ENCODE results near the gene CDH13.

The CDH13 gene

GRCh38 chr16:82793528-82794245 is 166.9 kb downstream of the CDH13 start:
- Mint-ChIP-seq H3K36me3 (ENCODE audit: low read depth) (no peaks in the 10 kb centered on the region), H3K9me3 (peaks cover 4% of the 10 kb centered on the region), H3K27me3 (ENCODE audit: low read depth, poor library complexity) (peaks cover 3% of the 10 kb centered on the region), H3K27ac (no peak overlapping the region), H3K4me1 (no peaks in the 10 kb centered on the region), H3K4me3 (no peak overlapping the region)
- DNase-seq = no peak
- no peak for TF ChIP-seq CTCF (IDR thresholded peaks at IDR 0.05)

GRCh38 chr16:82796047-82796446 is 169.3 kb downstream of the CDH13 start:
- no peak for TF ChIP-seq CTCF (IDR thresholded peaks at IDR 0.05)
- no peaks in the 10 kb centered on the region for H3K36me3 Mint-ChIP-seq (ENCODE audit: low read depth)
- no peak overlapping the region for H3K27ac Mint-ChIP-seq
- H3K9me3 Mint-ChIP-seq = peaks cover 5% of the 10 kb centered on the region
- DNase-seq = no peak
- no peak overlapping the region for H3K4me3 Mint-ChIP-seq
- H3K27me3 Mint-ChIP-seq (ENCODE audit: low read depth, poor library complexity) = peaks cover 2% of the 10 kb centered on the region
- H3K4me1 Mint-ChIP-seq = no peaks in the 10 kb centered on the region

GRCh38 chr16:82801361-82801760 is 174.6 kb downstream of the CDH13 start:
- Mint-ChIP-seq H3K27me3 (ENCODE audit: low read depth, poor library complexity) (peaks cover 4% of the 10 kb centered on the region), H3K36me3 (ENCODE audit: low read depth) (no peaks in the 10 kb centered on the region), H3K4me1 (peaks cover 16% of the 10 kb centered on the region), H3K27ac (no peak overlapping the region), H3K9me3 (peaks cover 4% of the 10 kb centered on the region), H3K4me3 (no peak overlapping the region)
- TF ChIP-seq CTCF (IDR thresholded peaks at IDR 0.05) = no peak
- DNase-seq = no peak

- TF ChIP-seq CTCF (IDR thresholded peaks at IDR 0.05) = no peak
- Mint-ChIP-seq H3K4me1 (peaks cover 42% of the 10 kb centered on the region), H3K27ac (peak overlapping the region; percentile 59), H3K36me3 (ENCODE audit: low read depth) (no peaks in the 10 kb centered on the region), H3K4me3 (no peak overlapping the region), H3K27me3 (ENCODE audit: low read depth, poor library complexity) (peaks cover 4% of the 10 kb centered on the region), H3K9me3 (peaks cover 4% of the 10 kb centered on the region)
- no peak for DNase-seq
Observed at GRCh38 chr16:82805866-82806265, 179.1 kb downstream of the CDH13 start.

- Mint-ChIP-seq H3K27me3 (ENCODE audit: low read depth, poor library complexity) (peaks cover 7% of the 10 kb centered on the region), H3K36me3 (ENCODE audit: low read depth) (no peaks in the 10 kb centered on the region)
Observed at GRCh38 chr16:82807311-82807710, 180.5 kb downstream of the CDH13 start.

More at GRCh38 chr16:82807311-82807710, 180.5 kb downstream of the CDH13 start:
- Mint-ChIP-seq H3K4me3 (peak overlapping the region; percentile 2), H3K9me3 (no peaks in the 10 kb centered on the region), H3K27ac (no peak overlapping the region), H3K4me1 (peaks cover 44% of the 10 kb centered on the region)
- no peak for DNase-seq
- no peak for TF ChIP-seq CTCF (IDR thresholded peaks at IDR 0.05)

Measured in nephron progenitor cell (in vitro differentiated cells).